ENCODE measurements around the gene ANGPTL3. TPM values are rescaled to one million over a fixed set of nuclear protein-coding genes. Genes with fewer than 3 reads are reported as not detected.
A peak's percentile ranks its signal among the peaks of the same experiment; 100 is the strongest.

The ANGPTL3 gene
- total and polyA plus RNA-seq, 10 of the 15 experiments (the other 5 are each of a cell fraction or from before 2014, with no cell fraction given), result 0.05 to 0.15 (median 0.07) TPM; not detected in 7

GRCh38 chr1:62612770-62613169, 15.4 kb downstream of the ANGPTL3 start:
- peak overlapping the region; percentile 42; the same call in 1 of the 2 replicates for H3K4me2 ChIP-seq (ENCODE audit: control insufficient read depth, insufficient read depth)
- POLR2A ChIA-PET, result interaction anchor here (2.0 kb wide), 1 partner anchor 10 kb away, joined by 10 read pairs; no protein-coding TSS in a partner anchor
- no peaks in the 10 kb centered on the region for H3K27me3 ChIP-seq (replicated peaks in 1 of 2; ENCODE audit: control insufficient read depth in 2 of 2, insufficient read depth in 2 of 2, low read length in 1 of 2)
- FAIRE-seq (no peak), ATAC-seq (no peak), DNase-seq (ENCODE audit: low read depth, low spot score) (no peak)
- SMC1A ChIA-PET (ENCODE audit: uncharacterized antibody, unreplicated experiment), result interaction anchor here (0.7 to 3.2 kb wide), 7 partner anchors 9 to 134 kb away, joined by 3 to 50 read pairs (median 9); no protein-coding TSS in a partner anchor
- H3K9ac ChIP-seq (ENCODE audit: control insufficient read depth, insufficient read depth, low read length), result no peak overlapping the region
- CTCF ChIA-PET, result interaction anchor here (0.9 to 3.2 kb wide), 2 partner anchors 11 to 111 kb away, joined by 3 to 27 read pairs; no protein-coding TSS in a partner anchor
- 0 out of 2 replicates have a peak overlapping the region, but pooled peaks have one; percentile 4 for H3K4me3 ChIP-seq
- H4K20me1 ChIP-seq (ENCODE audit: control insufficient read depth, insufficient read depth), result no peaks in the 10 kb centered on the region
- H3K79me2 ChIP-seq (ENCODE audit: control insufficient read depth, insufficient read depth, low read length), result no peaks in the 10 kb centered on the region
- peak overlapping the region; percentile 66 for H3K27ac ChIP-seq (ENCODE audit: control insufficient read depth, insufficient read depth)
- intact Hi-C loops (cut with micrococcal nuclease; ENCODE audit: unreplicated experiment), result loop anchor here (10.0 kb wide), 1 partner anchor 132 kb away; no protein-coding TSS in a partner anchor
- peaks cover 0 to 6% of the 10 kb centered on the region in 2 experiments; a peak in 1 of 4 replicates for H3K36me3 ChIP-seq (ENCODE audit: control insufficient read depth in 2 of 2, insufficient read depth in 2 of 2, low read length in 1 of 2)
- H3K9me3 ChIP-seq (replicated peaks; ENCODE audit: control insufficient read depth, insufficient read depth, low read length), result no peaks in the 10 kb centered on the region; the same call in 1 of the 3 replicates
- RAD21 ChIA-PET (ENCODE audit: unreplicated experiment), result interaction anchor here (1.6 to 2.5 kb wide), 6 partner anchors 9 to 133 kb away, joined by 4 to 31 read pairs (median 8); no protein-coding TSS in a partner anchor
- BruUV-seq (replicated peaks), result no TSS peak
- WGBS (ENCODE audit: insufficient coverage, insufficient replicate concordance, low lambda C conversion rate, missing lambda C conversion rate), result 100% methylated on average over 2 of the region's 2 CpGs
- no peak overlapping the region for H2AFZ ChIP-seq (ENCODE audit: control insufficient read depth, low read depth, low read length)
- TF ChIP-seq, protein P1, sequence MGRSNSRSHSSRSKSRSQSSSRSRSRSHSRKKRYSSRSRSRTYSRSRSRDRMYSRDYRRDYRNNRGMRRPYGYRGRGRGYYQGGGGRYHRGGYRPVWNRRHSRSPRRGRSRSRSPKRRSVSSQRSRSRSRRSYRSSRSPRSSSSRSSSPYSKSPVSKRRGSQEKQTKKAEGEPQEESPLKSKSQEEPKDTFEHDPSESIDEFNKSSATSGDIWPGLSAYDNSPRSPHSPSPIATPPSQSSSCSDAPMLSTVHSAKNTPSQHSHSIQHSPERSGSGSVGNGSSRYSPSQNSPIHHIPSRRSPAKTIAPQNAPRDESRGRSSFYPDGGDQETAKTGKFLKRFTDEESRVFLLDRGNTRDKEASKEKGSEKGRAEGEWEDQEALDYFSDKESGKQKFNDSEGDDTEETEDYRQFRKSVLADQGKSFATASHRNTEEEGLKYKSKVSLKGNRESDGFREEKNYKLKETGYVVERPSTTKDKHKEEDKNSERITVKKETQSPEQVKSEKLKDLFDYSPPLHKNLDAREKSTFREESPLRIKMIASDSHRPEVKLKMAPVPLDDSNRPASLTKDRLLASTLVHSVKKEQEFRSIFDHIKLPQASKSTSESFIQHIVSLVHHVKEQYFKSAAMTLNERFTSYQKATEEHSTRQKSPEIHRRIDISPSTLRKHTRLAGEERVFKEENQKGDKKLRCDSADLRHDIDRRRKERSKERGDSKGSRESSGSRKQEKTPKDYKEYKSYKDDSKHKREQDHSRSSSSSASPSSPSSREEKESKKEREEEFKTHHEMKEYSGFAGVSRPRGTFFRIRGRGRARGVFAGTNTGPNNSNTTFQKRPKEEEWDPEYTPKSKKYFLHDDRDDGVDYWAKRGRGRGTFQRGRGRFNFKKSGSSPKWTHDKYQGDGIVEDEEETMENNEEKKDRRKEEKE (IDR thresholded peaks at IDR 0.05), result no peak
- TF ChIP-seq ETV6 (conservative IDR thresholded peaks at IDR 0.05 in 1 of 2, IDR thresholded peaks at IDR 0.05 in 1 of 2; ENCODE audit: borderline replicate concordance in 1 of 2, low read depth in 1 of 2) (no peak), GATAD2B (conservative IDR thresholded peaks at IDR 0.05; ENCODE audit: low read depth) (no peak), ATF7 (IDR thresholded peaks at IDR 0.05; ENCODE audit: low read depth) (no peak), ZBTB40 (IDR thresholded peaks at IDR 0.05; ENCODE audit: borderline replicate concordance) (0 out of 2 replicates have a peak, but pooled peaks have one; percentile 62)
- in situ Hi-C loops (cut with MboI), result no loop called here
- peaks cover 11% of the 10 kb centered on the region for H3K4me1 ChIP-seq (ENCODE audit: control insufficient read depth, insufficient read depth, low read length)

All from GM12878 (cell line).